NCI-H524 (cell line): ENCODE results near the gene CYP4F8.
A peak's percentile ranks its signal among the peaks of the same experiment; 100 is the strongest.
"Not testable (repeated sequence)": the region's sequence is repeated elsewhere in the genome, so short reads cannot be mapped to it uniquely, and the experiment has no call there.

Experiments used
- DNase-seq, 2 experiments: peaks; one replicate each; lab custom pipeline; 2025; lab: John Stamatoyannopoulos, UW

Gene CYP4F8

GRCh38 chr19:15614507-15615379 is at the start of gene CYP4F8:
Gene CYP4F8, plus strand, starts transcription at chr19:15615218. Its CDS starts 399 bp downstream, at chr19:15615617.
- DNase-seq, result no peak

DNA sequence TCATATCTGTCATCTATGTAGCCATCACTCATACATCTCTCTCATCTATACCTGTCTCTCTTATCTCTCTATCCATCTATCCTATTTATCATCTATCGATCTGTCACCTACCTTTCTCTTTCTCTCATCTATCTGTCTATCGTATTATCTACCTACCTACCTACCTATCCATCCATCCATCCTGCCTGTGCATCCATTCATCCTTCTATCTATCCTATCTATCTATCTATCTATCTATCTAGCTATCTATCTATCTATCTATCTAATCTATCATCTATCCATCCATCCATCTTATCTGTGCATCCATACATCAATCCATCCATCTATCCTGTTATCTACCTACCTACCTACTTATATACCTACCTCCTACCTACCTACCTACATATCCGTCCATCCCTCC is 44.6 kb upstream of the CYP4F8 start:
- DNase-seq, result no peak

GRCh38 chr19:15575406-15575805 is 39.6 kb upstream of the CYP4F8 start:
- DNase-seq, result no peak

GRCh38 chr19:15576526-15577156 is 38.4 kb upstream of the CYP4F8 start:
- no peak for DNase-seq

GRCh38 chr19:15577184-15577771 is 37.7 kb upstream of the CYP4F8 start:
- DNase-seq, result no peak

GRCh38 chr19:15583346-15583745 is 31.7 kb upstream of the CYP4F8 start:
- DNase-seq, result no peak

DNA sequence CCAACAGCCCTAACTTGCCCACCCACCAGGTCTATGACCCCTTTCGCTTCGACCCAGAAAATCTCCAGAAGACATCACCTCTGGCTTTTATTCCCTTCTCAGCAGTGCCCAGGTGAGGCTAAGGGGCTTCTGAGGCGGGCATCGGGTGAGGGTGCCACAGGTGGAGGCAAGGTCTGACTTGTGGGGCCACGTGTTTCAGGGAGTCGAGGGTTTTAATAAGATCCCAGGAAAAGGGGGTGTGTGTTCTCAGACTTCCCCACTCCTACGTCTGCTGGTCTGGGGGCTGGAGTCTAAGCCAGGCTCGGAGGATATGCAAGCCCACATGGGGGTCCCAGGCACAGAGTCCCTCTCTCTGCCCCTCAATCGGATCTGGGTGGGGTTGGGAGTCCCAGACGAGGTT is 30.9 kb upstream of the CYP4F8 start:
- DNase-seq, result no peak

GRCh38 chr19:15584541-15585115 is 30.4 kb upstream of the CYP4F8 start:
- peak; percentile 32 to 67 for DNase-seq

DNA sequence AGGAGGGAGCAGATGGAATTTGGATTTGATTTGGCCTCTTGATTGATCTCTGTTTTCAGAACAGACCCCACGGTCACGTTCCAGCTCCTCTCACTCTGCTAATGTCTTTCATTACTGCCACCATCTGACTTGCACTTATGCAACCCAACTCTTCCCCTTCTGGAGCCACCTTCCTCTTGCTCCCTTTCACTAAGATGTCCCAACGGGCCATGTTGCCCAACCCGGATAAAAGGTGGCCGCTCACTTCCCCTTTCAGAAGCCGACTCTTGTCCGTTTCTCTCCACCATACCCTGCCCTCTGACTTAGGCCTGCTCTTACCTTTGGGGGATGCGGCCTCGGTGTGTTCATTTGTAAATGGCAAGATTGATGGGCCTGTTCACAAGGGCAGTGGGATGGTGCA is 27.4 kb upstream of the CYP4F8 start:
- no peak for DNase-seq

GRCh38 chr19:15588265-15588664 is 26.8 kb upstream of the CYP4F8 start:
- DNase-seq, result no peak

- DNase-seq, result no peak
Observed at GRCh38 chr19:15589760-15590451, 25.1 kb upstream of the CYP4F8 start.

DNA sequence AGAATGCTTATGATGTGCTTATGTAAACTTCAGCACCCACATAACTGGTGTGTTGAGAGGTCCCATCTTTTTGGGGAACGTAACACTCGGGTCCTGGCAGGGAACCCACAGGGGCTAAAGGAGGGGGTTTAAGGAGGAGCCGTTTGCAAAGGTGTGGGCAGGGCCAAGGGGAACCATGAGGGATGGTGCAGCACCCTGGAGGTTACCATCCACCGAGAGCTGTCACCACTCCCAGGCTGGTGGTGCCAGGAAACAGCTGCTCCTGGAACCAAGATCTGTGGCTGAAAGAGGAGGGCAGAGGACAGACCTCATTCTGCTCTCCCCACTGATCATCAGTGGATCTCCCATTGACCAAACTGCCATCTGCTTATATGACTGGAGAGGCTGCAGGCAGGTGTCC is 23.2 kb upstream of the CYP4F8 start:
- no peak for DNase-seq

DNA sequence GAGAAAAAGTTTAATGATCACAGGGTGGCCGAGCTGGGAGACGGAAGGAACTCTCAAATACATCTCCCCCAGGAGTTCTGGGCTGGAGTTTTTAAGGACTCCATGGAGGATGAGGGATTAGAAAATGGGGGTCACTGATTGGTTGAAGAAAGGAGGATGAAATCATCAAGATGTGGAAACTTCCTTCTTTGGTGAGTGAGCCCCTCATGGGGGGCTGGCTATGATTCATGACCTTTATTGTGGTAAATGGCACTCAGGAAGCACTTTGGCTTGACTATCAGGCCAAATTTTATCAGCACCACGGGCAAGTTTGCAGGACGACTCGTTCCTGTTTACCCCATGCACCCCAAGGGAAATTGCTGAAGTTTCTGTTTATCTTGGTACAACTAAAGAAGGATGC is 22.5 kb upstream of the CYP4F8 start:
- DNase-seq, result not testable (repeated sequence)

DNA sequence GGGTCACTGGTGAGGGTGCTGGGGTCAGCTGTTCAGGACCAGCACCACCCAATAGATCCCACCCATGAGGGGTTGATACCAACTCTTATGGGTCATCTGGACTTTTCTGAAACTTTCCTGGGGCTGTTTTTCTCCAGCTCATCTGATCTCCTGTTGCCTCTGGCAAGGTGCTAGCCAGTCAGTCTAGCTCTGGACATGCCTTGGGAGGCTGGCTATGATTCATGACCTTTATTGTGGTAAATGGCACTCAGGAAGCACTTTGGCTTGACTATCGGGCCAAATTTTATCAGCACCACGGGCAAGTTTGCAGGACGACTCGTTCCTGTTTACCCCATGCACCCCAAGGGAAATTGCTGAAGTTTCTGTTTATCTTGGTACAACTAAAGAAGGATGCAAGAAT is 21.3 kb upstream of the CYP4F8 start:
- not testable (repeated sequence) for DNase-seq

GRCh38 chr19:15595069-15595468 is 19.9 kb upstream of the CYP4F8 start:
- no peak for DNase-seq

GRCh38 chr19:15607978-15608925 is 6.8 kb upstream of the CYP4F8 start:
- not testable (repeated sequence) for DNase-seq

DNA sequence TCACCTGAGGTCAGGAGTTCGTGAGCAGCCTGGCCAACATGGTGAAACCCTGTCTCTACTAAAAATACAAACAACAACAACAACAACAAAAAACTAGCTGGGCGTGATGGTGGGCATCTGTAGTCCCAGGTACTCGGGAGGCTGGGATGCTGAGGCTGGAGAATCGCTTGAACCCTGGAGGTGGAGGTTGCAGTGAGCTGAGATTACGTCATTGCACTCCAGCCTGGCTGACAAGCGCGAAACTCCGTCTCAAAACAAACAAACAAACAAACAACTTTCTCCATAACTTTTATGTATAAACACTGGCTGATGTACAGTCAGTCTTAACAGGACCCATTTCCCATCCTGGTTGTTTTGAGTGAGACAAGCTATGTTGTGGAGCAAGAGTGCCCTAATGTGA is 5.8 kb upstream of the CYP4F8 start:
- DNase-seq, result no peak

DNA sequence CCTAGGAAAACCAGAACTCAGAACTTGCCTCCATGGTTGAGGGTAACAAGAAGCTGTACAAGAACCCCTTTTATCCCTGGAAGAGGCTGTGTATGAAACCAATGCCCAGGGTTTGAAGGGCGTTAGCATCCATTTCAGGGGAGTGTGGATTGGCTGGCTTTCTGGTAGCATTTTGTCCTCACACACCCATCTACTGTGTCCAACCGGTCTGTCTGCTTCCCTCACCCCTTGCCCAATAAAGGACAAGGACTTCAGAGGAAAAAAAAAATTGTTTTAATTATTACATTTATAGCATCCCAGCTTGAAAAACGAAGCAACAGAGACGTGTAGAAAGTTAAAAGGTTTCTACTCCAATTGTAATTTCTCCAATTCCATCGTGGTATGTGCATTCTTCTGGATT is 2.7 kb upstream of the CYP4F8 start:
- no peak for DNase-seq

- DNase-seq, result no peak
Observed at GRCh38 chr19:15613338-15613737, 1.7 kb upstream of the CYP4F8 start.

GRCh38 chr19:15615526-15615925 is 508 bp downstream of the CYP4F8 start:
- DNase-seq, result no peak

DNA sequence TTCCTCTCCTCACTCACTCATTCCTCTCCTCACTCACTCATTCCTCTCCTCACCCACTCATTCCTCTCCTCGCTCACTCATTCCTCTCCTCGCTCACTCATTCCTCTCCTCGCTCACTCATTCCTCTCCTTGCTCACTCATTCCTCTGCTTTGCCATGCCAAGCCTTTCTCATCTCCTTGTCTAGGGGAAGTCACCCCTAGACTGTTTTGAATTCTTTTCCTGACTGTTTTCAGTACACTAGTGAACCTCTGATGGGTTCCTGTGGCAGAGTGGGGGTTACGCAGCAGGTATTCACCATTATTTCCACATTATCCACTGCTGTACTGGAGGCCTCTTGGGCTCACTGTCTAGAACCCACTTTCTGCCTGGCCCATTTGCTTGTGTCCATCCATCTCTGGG is 1.2 kb downstream of the CYP4F8 start:
- no peak for DNase-seq
